ENCODE data around the gene XRRA1. TPM values are rescaled to one million over a fixed set of nuclear protein-coding genes. Genes with fewer than 3 reads are reported as not detected.

XRRA1 gene
- total and polyA plus RNA-seq, 2 of the 13 experiments (the other 11 are each of a cell fraction or from before 2014, with no cell fraction given): 7.6 to 10.5 TPM

GRCh38 chr11:74932797-74933196, 16.1 kb downstream of the XRRA1 start:
- Histone ChIP-seq H4K20me1 (ENCODE audit: insufficient read depth, low read length) (no peaks in the 10 kb centered on the region), H3K27ac (ENCODE audit: extremely low read length, insufficient read depth, low read length) (no peak overlapping the region), H3K9ac (ENCODE audit: insufficient read depth, low read depth, low read length) (no peak overlapping the region), H3K27me3 (ENCODE audit: control insufficient read depth in 1 of 2, insufficient read depth in 2 of 2, low read length in 2 of 2) (no peaks in the 10 kb centered on the region), H3K9me3 (ENCODE audit: low read length) (no peaks in the 10 kb centered on the region), H3K4me3 (replicated peaks in 1 of 3; ENCODE audit: insufficient read depth in 1 of 3, low read depth in 2 of 3, low read length in 3 of 3) (no peak overlapping the region), H2AFZ (ENCODE audit: low read length) (no peak overlapping the region), H3K4me1 (ENCODE audit: insufficient read depth, low read length) (no peaks in the 10 kb centered on the region), H3K36me3 (replicated peaks in 1 of 2; ENCODE audit: control insufficient read depth in 1 of 2, insufficient read depth in 2 of 2, low read length in 2 of 2) (peaks cover 11 to 57% of the 10 kb centered on the region in 2 experiments; a peak in 4 of 5 replicates), H3K4me2 (ENCODE audit: low read depth, low read length) (no peak overlapping the region), H3K79me2 (ENCODE audit: insufficient read depth, low read length) (no peaks in the 10 kb centered on the region)
- ATAC-seq: no peak
- no TSS peak for BruUV-seq (replicated peaks)
- in situ Hi-C loops (cut with HindIII; ENCODE audit: extremely low pct_ligation_motif_present, low pct_unique_long_range_greater_than_20kb): loop anchor here (5.0 to 10.0 kb wide), 2 partner anchors 90 to 312 kb away; partner anchors contain the start of gene TPBGL
- WGBS (ENCODE audit: low lambda C conversion rate): 92% methylated on average over 2 of the region's 2 CpGs
- FAIRE-seq: no peak
- CTCF ChIA-PET (ENCODE audit: low intra/inter-chr PET ratio, low total read pairs): no interaction called here
- DNase-seq (ENCODE audit: low spot score): no peak
- intact Hi-C loops (cut with micrococcal nuclease; ENCODE audit: unreplicated experiment): no loop called here
- POLR2A ChIA-PET: no interaction called here
- TF ChIP-seq MYC (CRISPR knock-in tag; IDR thresholded peaks at IDR 0.05; ENCODE audit: borderline replicate concordance) (no peak), ZNF280D (CRISPR knock-in tag; IDR thresholded peaks at IDR 0.05) (no peak), ZSCAN22 (CRISPR knock-in tag; IDR thresholded peaks at IDR 0.05) (no peak), MAF1 (CRISPR knock-in tag; IDR thresholded peaks at IDR 0.05; ENCODE audit: borderline replicate concordance) (no peak), RXRB (CRISPR knock-in tag; IDR thresholded peaks at IDR 0.05; ENCODE audit: borderline replicate concordance) (no peak), XBP1 (CRISPR knock-in tag; IDR thresholded peaks at IDR 0.05) (no peak), ELF3 (CRISPR knock-in tag; IDR thresholded peaks at IDR 0.05) (no peak), STAG1 (CRISPR knock-in tag; IDR thresholded peaks at IDR 0.05) (no peak), CREB3 (CRISPR knock-in tag; IDR thresholded peaks at IDR 0.05) (no peak), TEF (CRISPR knock-in tag; IDR thresholded peaks at IDR 0.05) (no peak), MNT (IDR thresholded peaks at IDR 0.05) (no peak), KDM3A (CRISPR knock-in tag; IDR thresholded peaks at IDR 0.05; ENCODE audit: low read depth) (no peak), REPIN1 (CRISPR knock-in tag; IDR thresholded peaks at IDR 0.05; ENCODE audit: borderline replicate concordance, low read depth) (no peak)
